ENCODE data around the gene SLC22A23.

The SLC22A23 gene

DNA sequence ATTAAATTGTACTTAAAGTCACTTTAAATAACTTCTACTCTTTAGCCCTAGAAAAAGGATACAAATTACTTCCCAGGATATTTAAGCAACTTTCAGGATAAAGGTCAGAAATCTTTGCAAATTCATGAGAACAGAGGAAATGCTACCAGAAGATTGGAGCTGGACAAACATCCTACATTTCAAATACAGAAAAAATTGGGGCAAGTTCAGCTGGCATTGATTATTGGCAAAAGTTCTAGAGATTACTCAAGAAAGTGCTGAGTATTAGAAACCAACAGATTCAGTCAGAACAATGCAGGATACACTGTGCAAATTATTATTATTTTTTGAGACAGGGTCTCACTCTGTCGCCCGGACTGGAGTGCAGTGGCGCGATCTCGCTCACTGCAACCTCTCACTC lies 6.0 kb downstream of the SLC22A23 start:
- POLR2A ChIA-PET, result no interaction called here
- TF ChIP-seq, protein P1, sequence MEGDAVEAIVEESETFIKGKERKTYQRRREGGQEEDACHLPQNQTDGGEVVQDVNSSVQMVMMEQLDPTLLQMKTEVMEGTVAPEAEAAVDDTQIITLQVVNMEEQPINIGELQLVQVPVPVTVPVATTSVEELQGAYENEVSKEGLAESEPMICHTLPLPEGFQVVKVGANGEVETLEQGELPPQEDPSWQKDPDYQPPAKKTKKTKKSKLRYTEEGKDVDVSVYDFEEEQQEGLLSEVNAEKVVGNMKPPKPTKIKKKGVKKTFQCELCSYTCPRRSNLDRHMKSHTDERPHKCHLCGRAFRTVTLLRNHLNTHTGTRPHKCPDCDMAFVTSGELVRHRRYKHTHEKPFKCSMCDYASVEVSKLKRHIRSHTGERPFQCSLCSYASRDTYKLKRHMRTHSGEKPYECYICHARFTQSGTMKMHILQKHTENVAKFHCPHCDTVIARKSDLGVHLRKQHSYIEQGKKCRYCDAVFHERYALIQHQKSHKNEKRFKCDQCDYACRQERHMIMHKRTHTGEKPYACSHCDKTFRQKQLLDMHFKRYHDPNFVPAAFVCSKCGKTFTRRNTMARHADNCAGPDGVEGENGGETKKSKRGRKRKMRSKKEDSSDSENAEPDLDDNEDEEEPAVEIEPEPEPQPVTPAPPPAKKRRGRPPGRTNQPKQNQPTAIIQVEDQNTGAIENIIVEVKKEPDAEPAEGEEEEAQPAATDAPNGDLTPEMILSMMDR (IDR thresholded peaks at IDR 0.05; ENCODE audit: insufficient read depth, low read length, missing control alignments), result no peak

DNA sequence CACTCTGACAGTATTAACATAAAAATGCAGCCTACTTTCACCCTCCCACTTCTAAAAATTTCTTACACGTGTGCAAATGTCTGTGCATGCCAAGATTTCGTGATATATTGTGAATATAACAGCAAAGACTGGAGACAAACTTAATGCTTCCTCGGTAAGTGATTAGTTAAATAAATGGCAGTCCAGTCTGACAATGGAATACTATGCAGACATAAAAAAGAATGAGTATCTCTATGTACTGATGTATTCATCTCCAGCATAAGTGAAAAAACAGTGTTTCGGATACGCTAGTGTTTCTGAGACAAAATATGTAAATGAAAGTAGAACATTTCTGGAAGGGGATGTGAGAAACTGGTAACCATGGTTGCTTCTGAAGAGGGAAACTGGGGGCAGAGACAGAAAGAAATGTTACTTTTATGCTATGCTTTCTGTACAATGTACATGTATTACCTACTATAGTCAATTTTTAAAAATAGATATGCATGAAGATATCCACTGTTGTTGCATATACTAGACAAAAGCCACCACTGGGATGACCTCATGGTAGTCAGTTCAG lies 7.0 kb downstream of the SLC22A23 start:
- CTCF ChIA-PET, result no interaction called here

More for the DNA sequence above, 6.0 kb downstream of the SLC22A23 start:
- H3K4me3 ChIP-seq (ENCODE audit: low read depth, low read length), result no peak overlapping the region
- CTCF ChIA-PET, result interaction anchor here (0.8 to 1.3 kb wide), 3 partner anchors 9 to 40 kb away, joined by 3 to 4 read pairs (median 3); no protein-coding TSS in a partner anchor
- no peak for DNase-seq (ENCODE audit: low read depth, low spot score)

DNA sequence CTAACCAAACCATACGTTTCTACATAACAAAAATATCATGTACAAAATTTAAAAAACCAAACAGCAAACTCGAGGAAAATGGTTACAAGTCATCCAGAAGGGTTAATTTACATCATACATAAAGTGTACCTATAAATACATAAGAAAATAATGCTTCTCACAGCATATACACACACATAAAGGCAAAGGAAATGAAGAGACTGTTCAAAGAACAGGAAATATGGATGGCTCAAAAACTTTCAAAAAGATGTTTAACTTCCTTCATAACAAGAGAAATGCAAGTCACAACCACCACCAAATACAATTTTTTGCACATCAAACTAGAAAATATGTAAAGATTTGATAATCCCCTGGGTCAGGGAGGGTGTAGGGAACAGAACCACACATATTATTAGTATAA lies 7.5 kb downstream of the SLC22A23 start:
- POLR2A ChIA-PET, result no interaction called here
- no peak for DNase-seq (ENCODE audit: low read depth, low spot score)
- TF ChIP-seq, protein P1 (IDR thresholded peaks at IDR 0.05; ENCODE audit: insufficient read depth, low read length, missing control alignments), result no peak
- H3K4me3 ChIP-seq (ENCODE audit: low read depth, low read length), result no peak overlapping the region
- CTCF ChIA-PET, result no interaction called here

More for the DNA sequence above, 7.0 kb downstream of the SLC22A23 start:
- TF ChIP-seq, protein P1 (IDR thresholded peaks at IDR 0.05; ENCODE audit: insufficient read depth, low read length, missing control alignments), result no peak
- no peak for DNase-seq (ENCODE audit: low read depth, low spot score)
- POLR2A ChIA-PET, result no interaction called here
- no peak overlapping the region for H3K4me3 ChIP-seq (ENCODE audit: low read depth, low read length)

DNA sequence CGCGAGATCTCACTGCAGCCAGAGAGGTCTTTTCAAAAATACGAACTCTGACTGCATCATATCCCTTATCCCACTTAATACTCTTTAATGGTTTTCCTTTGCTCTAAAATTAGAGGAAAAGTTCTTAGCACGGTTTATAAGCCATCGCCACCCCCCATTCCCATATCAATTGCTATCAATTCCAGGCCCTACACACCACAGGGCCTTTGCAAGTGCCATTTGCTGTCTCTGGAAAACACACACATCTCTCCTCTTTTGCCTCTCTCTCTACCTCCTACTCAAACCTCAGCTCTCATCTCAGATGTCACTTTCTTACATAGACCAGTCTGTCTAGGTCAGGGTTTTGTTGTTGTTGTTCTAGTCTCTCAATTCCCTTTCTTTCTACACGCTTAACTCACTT lies 9.8 kb downstream of the SLC22A23 start:
- no peak overlapping the region for H3K4me3 ChIP-seq (ENCODE audit: low read depth, low read length)
- DNase-seq (ENCODE audit: low read depth, low spot score), result no peak
- TF ChIP-seq, protein P1 (IDR thresholded peaks at IDR 0.05; ENCODE audit: insufficient read depth, low read length, missing control alignments), result no peak
- ChIA-PET POLR2A (no interaction called here), CTCF (interaction anchor here (1.4 to 1.6 kb wide), 2 partner anchors 10 to 36 kb away, joined by 3 to 5 read pairs; partner anchors contain the start of gene SLC22A23)

DNA sequence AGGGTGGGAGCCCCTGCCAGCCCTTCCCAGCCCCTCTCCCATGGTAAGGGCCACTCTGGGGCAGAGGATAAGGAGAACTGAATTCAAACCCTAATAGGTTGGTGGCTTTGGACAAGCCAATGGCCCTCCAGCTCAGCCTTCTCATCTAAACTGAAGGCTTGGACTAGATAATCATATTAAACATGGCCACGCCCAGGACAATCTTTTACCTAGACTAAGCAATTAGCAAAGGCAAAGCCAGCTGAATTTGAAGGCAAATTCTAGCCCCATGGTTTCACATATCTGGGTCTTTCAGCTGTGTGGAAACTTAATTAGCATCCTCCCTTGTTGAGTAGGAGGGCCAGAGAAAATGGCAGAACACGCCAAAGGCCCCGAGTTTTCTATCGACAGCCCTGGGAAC lies 10.7 kb downstream of the SLC22A23 start:
- TF ChIP-seq, protein P1 (IDR thresholded peaks at IDR 0.05; ENCODE audit: insufficient read depth, low read length, missing control alignments), result no peak
- H3K4me3 ChIP-seq (ENCODE audit: low read depth, low read length), result no peak overlapping the region
- ChIA-PET CTCF (interaction anchor here (1.4 to 1.6 kb wide), 2 partner anchors 11 to 35 kb away, joined by 3 to 5 read pairs; partner anchors contain the start of gene SLC22A23), POLR2A (no interaction called here)
- DNase-seq (ENCODE audit: low read depth, low spot score), result no peak

DNA sequence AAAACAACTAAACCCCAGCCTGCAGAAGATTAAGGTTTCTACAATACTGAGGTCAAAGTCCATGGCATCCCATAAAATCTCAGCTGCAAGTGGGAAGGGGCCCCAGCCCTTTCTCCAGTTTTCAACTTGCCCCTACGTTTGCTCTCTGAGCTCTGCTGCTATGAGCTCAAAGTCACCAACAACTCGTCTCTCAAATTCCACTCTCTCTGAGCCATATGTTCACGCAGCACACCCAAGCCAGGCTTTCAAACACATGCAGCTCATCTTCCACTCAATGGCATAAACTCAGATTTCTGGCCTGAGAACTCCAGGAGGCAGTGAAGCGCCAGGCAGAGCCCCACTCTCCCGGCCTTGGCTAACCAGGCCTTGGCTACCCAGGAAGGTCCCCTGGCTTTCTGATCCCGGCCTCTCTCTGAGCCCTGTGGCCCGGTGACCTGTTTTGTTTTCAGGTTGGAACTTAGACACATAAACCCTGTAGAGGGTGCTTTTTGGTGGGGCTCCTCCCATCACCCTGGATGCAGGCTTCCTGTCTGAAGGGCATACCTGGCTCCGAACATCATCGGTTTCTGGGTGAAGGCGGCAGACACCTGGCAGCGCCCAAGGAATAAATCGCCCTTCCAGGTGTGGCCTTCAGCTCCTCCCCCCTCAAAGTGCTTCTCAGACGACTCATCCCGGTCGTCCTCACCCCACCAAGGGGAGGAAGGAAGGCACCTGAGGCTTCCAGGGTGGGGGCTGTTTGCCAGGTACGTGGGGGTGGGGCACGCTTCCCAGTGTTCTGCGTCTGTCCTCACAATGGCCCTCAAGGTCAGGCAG lies 12.4 kb downstream of the SLC22A23 start:
- TF ChIP-seq, protein P1 (IDR thresholded peaks at IDR 0.05; ENCODE audit: insufficient read depth, low read length, missing control alignments), result no peak
- DNase-seq (ENCODE audit: low read depth, low spot score), result no peak
- no peak overlapping the region for H3K4me3 ChIP-seq (ENCODE audit: low read depth, low read length)
- POLR2A ChIA-PET, result no interaction called here
- CTCF ChIA-PET, result interaction anchor here (0.8 to 2.6 kb wide), 4 partner anchors 9 to 25 kb away, joined by 3 to 16 read pairs (median 6); partner anchors contain the start of gene SLC22A23
